OCI-M2 (cell line): ENCODE results near the gene SH3RF3.

ENCODE experiments used
- DNase-seq: peaks from one replicate; lab custom pipeline; 2025; ENCODE audit not compliant: unreplicated experiment; lab: John Stamatoyannopoulos, UW

The SH3RF3 gene

DNA sequence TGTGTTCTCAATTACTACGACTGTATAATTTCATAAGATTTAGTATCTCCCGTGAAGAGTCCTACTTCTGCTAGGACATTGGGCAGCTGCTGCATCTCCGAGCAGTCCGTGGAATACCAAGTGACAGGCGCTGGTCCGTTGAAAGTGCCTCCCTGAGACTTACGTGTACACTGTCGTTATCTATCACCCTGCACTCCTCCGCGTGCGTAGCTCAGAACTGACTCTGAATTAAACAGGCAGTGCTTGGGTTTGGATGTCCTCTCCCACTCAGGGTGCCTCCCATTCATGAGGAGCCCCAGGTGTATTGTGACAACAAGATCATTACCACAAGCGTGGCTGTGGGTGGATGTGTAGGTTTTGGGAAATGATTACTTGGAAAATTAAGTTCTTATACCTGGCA lies 148.4 kb downstream of the SH3RF3 start:
- DNase-seq, result no peak

DNA sequence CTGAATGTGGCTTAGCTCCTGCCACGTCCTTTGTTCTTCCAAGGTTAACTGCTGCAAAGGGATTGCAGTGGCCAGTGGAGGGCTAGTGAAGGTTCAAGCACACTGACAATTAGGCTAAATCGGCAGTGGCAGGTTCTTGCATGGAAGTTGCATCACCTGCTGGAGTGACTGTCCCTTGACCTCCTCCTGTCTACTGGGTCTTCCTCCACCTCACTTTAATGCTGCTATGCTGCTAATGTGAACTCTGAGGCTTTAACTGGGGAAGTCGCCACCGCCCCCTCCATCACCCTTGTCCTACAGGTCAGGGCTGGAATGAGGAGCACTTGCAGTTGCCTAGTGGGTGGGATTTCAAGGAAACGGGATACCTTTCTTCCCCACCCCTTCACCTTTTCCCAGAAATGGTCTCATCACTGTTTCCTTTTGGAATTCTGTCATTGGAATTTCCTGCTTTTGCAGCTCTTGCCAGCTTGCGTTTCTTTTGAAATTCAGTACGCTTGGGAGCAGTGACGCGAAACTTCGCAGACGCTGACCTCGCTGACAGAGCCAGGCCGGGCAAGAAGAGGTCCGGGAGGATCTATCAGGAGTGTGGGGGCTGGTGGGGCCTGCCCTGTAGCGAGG lies 150.3 kb downstream of the SH3RF3 start:
- DNase-seq, result no peak

DNA sequence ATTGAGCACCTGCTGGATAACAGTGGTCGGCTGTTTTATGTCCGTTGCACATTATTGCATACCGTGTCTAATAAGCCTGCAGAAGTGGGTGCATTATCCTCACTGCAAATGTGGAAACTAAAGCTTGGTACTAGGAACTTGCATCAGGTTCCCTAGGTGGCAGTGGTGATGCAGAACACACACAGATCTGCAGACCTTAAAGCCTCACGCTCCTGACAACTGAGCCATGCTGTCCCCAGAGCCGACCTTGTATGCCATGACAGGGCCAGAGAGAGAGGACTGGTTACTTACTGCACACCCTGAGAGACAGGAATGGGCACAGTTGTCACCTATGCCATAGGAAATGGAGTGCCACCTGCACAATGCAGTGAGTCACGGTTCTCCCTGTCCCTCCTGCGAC lies 151.8 kb downstream of the SH3RF3 start:
- no peak for DNase-seq

DNA sequence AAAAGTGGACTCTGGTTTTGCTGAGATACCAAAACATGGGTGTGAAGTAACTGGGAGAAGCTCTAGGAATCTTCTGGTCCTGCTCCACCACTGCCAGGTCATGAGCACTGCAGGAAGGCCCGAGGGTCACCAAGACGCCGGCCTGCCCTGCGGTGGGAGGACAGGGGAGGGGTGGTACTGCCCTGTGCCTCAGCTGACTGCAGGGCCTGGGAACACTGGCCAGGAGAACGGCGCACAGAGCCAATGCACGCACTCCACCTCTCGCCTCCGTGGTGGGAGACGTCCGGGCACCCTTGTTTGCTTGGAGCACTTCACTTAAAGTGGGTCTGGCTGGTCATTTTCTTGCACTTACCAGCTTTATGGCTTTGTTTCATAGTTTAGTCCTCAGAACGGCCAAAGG lies 153.4 kb downstream of the SH3RF3 start:
- no peak for DNase-seq

DNA sequence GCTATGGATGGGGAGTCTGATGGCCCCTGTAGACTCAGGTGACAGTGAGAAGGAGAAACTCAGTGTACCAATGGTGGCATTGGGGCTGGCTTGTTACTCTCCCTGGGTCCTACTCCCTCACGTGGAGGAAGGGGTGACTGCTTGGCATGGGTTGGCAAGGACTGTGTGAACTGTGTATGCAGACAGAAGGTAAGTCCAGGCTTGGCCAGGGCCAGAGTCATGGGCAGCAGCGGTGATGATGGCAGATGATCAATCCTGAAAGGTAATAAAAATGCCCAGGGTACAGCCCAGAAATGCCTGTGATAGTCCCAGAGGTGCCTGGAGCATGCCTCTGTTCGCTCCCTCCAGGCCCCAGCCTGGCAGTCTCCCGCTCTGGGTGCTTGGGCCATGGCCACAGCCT lies 153.9 kb downstream of the SH3RF3 start:
- no peak for DNase-seq

DNA sequence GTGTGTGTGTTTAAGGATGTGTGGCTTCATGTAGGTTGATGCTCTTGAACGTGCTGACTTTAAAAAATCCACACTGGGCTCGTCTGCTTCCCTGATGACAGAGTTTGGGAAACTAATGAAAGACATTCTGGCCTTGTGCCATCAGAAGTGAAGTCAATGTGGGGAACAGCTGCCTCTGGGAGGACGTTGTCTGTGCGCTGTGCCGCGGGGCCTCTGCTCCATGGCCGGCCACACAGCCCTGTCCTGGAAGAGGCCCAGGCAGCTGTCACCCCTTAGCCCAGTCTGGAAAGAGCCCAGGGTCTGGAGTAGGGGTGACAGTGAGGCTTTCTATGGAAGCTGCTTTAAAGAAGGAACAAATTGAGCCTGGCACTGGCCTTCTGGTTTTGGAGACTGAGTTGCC lies 155.8 kb downstream of the SH3RF3 start:
- no peak for DNase-seq

DNA sequence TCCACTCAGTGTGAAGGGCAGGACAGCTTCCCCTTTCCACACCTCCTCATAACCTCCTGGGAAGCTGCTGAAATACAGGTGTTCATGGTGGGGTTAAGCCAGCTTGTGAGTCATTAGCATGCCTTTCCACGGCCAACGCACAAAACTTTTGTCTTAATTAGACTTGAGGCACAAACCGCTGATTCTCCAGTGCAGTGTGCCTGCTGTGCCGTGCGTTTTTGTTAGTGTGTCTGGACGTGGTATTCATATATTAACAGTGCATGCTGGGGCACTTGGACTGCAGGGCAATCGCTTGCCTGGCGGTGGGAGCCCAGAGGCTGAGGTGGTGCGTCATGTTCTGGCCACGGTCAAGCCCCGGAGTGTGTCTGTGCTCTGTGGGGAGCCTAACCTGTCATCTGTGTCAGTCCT lies 156.2 kb downstream of the SH3RF3 start:
- DNase-seq, result no peak

DNA sequence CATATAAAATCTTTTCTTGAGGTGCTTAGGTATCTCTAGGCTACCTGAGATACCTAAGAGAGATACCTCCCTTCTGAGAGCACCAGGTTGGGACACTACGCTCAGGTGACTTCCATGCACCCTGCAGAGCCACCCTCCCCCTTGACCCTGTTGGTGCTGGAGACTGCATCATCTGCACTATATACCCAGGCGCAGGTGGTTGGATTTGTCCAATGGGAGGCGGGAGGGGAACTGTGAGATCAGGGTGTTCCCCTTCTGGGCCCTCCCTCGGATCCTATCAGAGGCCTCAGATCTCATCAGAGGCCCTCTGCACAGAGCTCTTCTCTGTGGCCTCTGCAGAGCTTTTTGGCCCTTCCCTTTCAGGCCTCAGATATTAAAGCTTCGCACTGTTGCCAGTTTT lies 158.4 kb downstream of the SH3RF3 start:
- DNase-seq, result no peak

DNA sequence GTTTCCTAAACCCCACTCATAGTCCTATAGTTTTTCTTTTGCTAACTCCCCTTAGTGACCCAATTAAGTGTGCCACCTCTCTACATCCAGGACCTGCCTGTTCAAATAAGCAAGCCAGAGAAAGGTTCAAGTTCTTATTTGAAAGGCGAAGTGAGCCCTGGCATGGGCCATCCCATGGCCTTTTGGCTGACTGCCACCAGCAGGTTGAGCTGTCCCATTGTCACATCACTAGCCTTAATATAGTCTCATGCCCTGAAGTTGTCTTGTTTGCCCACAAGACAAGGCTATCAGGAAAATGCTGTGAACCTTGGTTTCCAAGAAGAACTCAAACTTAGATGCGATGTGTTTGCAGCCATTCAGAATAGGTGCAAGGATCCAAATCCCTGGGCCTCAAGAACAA lies 158.8 kb downstream of the SH3RF3 start:
- no peak for DNase-seq

DNA sequence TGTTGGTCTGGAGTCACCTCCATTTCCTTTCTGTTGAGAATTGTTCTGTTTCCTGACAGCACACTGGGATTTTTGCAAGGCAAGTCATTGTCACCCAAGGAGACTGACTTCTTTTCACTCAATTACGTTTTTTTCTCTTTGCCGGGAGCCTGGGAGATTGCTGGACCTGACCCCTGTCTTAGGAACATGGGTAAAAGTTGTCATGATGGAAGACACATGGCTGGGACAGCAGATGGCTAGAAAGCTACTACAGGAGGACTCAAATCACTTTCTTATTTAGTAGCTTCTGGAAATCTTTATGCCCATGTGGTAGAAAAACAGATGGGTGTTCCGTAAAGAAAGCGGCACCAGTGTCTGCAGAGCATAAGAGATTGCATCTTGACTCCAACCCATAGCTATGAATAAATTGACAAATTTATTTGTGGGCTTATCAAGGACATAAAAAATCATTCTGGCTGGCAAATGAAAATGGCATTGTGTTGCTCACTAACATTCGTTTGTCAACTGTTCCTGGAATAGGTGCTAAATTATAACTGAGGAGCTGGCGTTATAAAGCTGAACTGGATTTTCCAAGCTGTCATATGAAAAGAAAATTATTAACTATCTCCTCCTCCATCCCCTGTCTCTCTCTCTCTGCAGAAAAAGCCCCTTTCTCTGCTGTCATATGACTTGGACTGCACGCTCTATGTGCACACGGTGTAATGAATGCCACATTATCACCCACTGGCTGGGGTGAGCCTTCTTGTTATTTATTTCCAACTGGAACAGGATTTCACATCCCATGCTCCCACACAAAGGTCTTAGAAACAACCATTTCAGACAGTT lies 159.8 kb downstream of the SH3RF3 start:
- DNase-seq, result no peak

DNA sequence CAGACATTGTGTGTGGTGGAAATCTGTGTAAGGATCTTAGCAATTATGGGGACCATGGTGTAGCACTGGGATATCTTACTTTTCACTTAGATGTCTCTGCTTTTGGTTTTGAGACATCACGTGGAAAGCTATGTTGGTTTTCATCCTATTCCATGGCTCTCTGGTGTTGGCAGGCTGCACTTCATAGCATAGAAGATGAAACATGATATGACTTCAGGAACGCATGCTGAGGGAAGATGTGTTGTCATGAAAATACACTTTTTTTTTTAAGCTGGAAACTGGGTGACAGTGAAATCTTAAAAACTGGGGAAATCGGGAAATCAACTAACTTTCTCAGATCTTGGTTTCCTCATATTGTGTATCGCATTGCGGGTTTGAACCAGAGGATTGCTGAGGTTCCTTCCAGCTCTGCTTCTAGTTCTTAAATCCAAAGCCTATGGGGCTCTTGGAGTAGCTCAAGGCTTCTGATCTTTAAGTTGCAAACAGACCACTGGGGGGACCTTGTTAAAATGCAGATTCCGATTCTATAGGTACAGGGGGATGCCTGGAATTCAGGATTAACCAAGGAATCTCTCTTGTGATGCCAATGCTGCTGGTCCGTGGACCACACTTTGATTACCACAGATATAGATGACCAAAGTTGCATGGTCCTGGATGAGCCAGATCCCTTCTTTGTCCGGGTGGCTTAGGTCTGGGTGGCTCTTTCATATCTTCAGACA lies 160.7 kb downstream of the SH3RF3 start:
- DNase-seq, result no peak

DNA sequence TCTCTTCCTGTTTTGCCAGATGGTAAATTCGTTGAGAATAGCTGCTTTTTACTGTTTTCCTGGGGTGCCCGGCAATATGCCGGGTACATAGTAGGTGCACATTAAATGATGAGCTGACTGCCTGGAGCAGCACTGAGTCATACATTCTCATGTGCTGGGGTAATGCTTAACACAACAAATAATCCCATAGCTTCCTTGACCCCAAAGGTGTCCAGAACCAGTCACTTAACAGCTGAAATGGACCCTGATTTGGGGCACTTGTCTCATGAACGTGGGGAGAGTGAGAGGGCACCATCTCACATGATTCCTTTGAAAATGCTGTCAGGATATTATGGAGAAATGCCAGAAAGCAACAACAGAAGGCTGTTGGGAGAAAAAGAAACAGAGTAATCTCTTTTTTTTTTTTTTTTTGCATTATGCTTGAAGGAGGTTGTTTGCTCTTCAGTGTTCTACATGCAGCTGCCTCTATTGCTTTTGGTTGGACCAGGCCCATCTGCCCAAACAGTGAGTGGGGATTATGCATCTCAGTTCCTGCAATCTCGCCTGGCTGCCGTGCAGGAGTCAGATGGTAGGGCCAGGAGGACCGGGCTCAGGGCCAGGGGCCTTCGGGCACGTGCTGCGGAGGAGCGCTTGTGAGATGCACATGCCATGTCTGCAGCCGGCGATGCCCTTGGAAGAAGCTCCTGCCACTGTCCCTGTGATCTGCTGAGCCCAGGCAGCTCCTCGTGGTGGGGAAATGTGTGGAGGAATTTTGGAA lies 162.1 kb downstream of the SH3RF3 start:
- no peak for DNase-seq

DNA sequence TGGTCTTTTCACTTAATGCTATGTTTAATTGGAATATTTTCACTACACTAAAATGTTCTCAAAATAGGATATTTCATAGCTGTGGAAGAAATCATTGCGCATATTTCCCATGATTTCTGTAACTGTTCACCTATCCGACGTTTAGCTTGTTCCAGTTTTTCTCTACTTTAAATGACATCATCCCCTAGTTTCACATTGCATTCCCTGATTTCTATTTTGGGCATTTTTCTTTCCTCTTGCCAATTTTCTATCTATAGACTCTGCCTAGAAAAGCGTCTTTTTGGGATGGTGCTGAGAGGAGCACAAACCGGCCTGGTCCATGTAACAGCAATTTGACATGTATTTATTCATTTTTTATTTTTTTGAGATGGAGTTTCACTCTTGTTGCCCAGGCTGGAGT lies 163.4 kb downstream of the SH3RF3 start:
- DNase-seq, result no peak

DNA sequence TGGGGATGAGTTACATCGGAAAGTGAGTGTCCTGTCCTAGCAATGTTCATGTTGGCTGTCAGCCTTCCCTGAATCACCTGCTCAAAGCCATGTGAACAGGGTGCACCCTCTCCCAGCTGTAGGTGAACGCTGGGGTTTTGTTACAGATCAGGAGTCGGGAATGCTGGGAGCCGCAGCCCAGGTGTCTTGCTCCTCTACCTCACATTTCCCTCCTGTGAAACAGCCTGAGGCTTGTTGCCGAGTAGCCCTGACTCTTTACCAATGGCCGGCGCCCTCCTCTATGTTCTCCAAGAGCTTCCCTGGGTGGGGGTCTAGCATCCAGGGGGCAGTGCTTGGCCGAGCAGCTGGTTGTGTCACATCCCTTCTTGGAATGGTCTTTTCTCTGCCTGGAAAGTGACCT lies 164.7 kb downstream of the SH3RF3 start:
- DNase-seq, result no peak

DNA sequence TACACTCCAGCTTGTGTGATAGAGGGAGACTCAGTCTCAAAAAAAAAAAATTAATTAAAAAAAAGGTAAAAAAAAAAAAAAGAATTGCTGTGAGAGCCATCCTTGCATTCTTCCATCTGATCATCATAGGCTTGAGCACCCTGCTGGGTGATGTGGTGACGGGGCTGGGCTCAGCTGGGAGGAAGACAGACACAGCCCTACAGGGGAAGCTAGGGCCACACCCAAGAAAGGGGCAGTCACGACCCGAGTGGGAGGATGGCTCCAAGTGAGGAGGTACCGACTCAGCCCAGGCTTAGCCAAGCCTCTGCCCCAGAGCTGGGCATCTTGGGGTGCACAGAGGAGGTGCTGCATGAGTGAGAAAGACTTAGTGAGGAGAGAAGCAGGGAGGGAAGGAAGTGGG lies 165.5 kb downstream of the SH3RF3 start:
- no peak for DNase-seq

DNA sequence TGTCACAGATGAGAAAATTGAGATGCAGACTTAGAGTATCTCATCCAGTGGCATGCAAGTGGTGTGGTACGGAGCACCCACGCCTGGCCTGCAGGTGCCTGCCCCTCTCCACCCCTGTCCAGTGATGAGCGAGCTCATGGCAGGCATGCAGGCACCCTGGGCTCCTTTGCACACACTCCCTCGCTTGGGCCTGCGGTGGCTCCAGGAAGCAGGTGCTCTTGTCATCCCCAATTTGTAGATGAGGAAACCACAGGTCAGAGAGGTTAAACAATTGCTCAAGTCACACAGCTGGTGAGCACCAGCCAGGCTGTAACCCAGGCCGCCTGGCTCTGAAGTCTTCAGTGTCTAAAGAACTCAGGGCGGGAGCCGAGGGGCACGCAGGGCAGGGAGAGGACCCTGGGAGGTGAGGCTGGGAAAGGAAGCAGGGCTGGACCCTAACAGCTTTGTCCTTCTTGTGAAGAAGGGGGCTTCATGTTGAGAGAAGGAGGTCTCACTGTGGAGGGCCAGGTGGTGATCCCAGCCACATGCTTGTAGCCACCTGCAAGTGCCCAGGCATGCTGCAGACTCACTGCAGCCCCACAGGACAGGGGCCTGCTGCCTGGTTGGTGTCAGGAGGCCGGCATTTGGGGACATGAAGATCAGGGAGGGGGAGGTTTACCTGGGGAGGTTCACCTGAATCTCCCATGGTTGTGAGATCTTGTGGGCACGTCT lies 166.2 kb downstream of the SH3RF3 start:
- no peak for DNase-seq

DNA sequence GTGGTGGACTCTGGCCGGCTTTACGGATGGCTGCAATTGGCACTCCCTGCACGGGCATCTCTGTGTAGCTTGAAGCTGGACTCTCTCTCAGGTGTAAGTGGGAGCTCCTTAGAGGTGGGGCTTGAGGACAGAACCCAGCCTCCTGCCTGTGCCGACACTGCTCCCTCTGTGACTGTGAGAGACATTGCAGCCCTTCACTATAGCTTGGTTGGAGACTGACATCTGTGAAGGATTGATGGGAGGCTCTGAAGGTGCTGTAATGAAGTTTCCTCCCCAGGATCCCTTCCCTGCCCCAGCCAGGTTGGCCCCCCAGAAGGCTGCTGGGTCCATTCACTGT lies 166.7 kb downstream of the SH3RF3 start:
- no peak for DNase-seq

DNA sequence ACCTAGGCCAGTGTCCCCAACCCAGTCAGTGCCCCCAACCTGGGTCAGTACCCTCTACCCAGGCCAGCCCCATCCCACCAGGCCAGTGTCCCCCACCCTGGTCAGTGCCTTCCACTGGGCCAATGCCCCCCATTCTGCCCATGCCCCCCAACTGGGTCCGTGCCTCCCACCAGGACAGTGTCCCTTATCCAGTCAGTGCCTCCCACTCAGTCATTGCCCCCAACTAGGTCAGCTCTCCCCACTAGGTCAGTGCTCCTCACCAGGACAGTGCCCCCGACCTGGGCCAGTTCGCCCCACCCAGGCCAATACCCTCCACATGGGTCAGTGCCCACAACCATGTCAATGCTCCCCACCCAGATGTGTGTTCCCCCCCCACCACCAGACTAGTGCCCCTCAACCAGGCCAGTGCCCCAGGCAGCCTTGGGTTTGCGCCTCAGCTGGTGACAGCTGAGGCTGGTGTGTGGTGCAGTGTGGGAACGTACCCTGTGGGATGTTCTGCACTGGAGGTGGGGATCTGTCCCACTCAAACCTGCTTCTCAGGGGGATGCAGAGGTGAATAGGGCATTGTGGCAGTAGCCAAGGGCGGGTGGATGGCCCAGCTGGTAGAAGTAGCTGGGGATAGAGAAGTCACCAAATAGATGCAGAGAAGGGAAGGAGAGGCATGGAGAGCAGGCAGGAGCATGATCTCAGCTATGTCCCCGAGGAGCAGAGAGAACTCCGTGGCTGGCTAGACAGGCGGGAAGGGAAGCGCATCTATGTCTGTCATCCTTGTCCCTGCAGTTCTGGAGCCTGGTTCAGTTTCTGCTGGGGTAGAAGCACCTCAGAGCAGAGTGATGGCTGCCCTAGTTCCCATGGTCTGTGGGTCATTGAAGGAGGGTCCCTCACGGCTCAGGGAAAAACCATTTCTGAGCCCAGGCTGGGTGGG lies 168.8 kb downstream of the SH3RF3 start:
- no peak for DNase-seq

DNA sequence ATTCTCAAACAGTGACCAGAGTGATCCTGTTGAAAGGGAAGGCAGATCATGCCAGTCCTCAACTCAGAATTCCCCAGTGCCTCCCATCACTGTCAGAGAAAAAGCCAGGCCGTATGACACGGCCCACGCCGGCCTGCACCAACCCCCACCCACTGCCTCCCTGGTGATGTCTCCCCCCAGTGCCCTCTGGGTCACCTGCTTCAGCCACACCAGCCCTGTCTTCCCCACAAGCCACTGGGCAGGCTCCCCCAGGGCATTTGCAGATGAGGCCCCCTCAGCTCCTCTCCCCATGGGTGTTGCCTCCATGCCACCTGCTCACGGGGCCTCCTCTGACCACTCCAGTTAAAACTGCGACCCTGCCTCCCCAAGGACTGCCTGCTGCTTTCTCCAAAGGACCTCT lies 169.8 kb downstream of the SH3RF3 start:
- DNase-seq, result no peak

DNA sequence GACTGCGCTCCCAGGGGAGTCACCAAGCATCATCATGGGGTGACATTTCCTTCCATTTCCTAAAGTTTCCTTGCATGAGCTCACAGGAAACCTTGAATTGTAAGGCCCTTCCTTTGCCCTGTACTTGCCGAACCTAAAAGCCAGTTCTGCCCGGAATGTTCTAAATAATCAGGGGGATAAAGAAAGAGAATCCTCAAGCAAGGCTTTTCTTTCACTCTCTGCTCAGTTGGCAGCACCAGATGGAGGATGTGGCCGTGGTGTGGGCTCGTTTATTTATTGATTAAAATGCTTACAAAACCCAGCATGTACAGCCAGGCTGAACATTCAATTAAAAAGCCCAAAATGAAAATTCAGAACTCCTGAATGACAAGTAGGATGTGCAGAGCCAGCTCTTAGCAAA lies 170.5 kb downstream of the SH3RF3 start:
- DNase-seq, result no peak
